Measurements from ENCODE around the gene ERCC4.

Gene ERCC4

DNA sequence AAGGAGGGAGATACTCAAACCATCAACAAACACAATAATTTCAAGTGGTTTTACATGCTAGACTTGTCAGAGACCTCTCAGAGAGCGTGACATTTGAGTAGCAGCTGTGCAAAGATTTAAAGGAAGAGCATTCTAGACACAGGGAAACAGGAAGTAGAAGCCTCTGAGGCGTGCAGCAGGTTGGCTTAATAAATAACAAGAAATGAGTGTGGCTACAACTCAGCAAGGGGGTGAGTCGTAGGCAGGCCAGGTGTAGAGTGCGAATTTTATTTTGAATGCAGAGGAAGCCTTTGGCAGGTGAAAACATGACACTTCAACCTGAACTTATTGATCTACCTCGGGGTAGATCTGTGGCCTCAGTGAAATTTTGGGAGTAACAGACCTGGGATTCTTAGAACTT is 78.0 kb downstream of the ERCC4 start:
- H3K9me3 ChIP-seq: no peaks in the 10 kb centered on the region
- H3K27me3 ChIP-seq: no peaks in the 10 kb centered on the region
- intact Hi-C loops (cut with DNase I; ENCODE audit: low total_unique reads): no loop called here
- H3K27ac ChIP-seq: no peak overlapping the region
- DNase-seq: no peak
- H3K4me1 ChIP-seq: peaks cover 0 to 30% (median 11%) of the 10 kb centered on the region in 4 donors
- no peaks in the 10 kb centered on the region for H3K36me3 ChIP-seq
- no peak overlapping the region for H3K4me3 ChIP-seq
- TF ChIP-seq, protein P1, sequence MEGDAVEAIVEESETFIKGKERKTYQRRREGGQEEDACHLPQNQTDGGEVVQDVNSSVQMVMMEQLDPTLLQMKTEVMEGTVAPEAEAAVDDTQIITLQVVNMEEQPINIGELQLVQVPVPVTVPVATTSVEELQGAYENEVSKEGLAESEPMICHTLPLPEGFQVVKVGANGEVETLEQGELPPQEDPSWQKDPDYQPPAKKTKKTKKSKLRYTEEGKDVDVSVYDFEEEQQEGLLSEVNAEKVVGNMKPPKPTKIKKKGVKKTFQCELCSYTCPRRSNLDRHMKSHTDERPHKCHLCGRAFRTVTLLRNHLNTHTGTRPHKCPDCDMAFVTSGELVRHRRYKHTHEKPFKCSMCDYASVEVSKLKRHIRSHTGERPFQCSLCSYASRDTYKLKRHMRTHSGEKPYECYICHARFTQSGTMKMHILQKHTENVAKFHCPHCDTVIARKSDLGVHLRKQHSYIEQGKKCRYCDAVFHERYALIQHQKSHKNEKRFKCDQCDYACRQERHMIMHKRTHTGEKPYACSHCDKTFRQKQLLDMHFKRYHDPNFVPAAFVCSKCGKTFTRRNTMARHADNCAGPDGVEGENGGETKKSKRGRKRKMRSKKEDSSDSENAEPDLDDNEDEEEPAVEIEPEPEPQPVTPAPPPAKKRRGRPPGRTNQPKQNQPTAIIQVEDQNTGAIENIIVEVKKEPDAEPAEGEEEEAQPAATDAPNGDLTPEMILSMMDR (IDR thresholded peaks at IDR 0.05): no peak

DNA sequence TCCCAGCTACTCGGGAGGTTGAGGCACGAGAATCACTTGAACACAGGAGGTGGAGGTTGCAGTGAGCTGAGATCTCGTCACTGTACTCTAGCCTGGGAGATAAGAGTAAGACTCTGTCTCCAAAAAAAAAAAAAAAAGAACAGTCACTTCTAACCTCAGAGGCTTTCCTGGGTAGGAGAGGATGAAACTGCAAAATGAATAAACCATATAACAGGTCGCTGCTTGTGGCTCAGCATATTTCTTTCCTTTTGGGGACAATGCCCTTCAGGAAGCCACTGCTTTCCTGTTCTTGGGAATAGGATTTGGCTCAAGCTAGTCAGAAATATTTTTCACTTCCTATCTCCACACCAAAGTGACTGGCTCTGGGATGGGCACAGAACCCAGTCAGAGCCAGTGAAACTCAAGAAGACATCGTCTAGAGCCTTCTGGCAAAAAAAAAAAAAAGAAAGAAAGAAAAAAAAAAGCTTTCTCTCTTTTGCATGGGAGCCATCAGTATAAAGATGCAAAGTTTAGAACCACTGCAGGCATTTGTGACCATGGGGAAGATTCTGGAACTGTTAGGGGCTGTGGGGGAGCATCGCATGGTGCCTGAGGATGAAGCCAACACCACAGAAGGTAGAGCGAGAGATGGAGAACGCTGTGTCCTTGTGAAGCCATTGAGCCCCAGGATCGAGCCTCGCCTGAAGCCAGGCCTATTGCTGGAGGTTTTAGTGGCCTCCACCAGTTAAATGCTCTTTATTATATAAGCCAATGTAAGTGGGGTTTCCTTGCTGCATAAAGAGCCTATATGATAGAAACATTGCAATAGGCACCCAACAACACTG is 79.3 kb downstream of the ERCC4 start:
- intact Hi-C loops (cut with DNase I; ENCODE audit: low total_unique reads): no loop called here
- Histone ChIP-seq H3K4me1 (peaks cover 0 to 41% (median 23%) of the 10 kb centered on the region in 4 donors), H3K27ac (no peak overlapping the region), H3K9me3 (no peaks in the 10 kb centered on the region), H3K4me3 (no peak overlapping the region), H3K27me3 (no peaks in the 10 kb centered on the region), H3K36me3 (no peaks in the 10 kb centered on the region)
- TF ChIP-seq, protein P1 (IDR thresholded peaks at IDR 0.05): no peak
- no peak for DNase-seq

DNA sequence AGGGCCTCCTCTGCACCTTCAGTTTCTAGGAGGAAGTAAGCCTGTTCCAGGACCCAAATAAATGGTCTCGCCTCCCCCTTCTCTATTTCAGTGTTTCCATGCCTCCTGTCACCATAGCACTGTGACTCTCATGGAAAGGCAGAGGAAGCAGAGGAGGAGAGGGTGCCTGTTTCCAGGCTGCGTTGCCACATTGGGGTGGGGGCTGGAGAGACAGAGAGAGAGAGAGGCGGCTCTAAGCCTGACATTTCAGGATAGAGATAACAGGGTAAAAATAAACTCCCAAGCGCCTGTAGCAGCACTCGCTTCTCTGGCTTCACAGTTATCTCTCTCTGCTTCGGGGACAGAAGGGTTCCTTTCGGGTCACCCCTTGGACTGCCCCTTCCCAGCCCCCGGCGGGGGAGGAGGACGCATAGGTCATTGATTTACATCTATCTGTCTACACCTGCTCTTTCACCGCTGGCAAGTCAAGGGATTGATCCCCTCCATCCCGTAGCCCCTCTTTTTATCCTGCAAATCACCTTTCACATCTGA is 80.0 kb downstream of the ERCC4 start:
- intact Hi-C loops (cut with DNase I; ENCODE audit: low total_unique reads): no loop called here
- peaks cover 0 to 42% (median 27%) of the 10 kb centered on the region in 4 donors for H3K4me1 ChIP-seq
- no peaks in the 10 kb centered on the region for H3K9me3 ChIP-seq
- no peak overlapping the region for H3K4me3 ChIP-seq
- TF ChIP-seq, protein P1 (IDR thresholded peaks at IDR 0.05): no peak
- DNase-seq: no peak
- no peaks in the 10 kb centered on the region for H3K36me3 ChIP-seq
- no peaks in the 10 kb centered on the region for H3K27me3 ChIP-seq
- H3K27ac ChIP-seq: no peak overlapping the region

DNA sequence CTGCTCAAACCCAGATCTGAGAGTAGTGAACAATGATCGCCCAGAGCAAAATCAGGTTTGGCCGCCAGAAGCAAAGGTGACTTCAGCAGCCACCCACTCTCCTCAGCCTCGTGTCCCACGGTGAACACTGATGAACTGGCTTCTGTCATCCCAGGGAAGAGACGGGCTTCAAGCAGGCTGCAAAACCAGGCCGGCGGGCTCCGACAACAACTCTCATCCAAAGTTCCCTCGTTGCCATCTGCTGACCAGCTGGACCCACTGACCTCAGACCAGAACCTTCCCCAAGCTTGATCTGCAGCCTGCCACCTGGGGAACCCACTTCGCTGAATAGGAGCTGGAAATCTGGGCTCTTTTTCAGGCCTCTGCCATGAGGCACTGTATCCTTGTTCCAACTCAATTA is 81.6 kb downstream of the ERCC4 start:
- no peak for DNase-seq
- Histone ChIP-seq H3K36me3 (no peaks in the 10 kb centered on the region), H3K27ac (no peak overlapping the region), H3K9me3 (no peaks in the 10 kb centered on the region), H3K27me3 (no peaks in the 10 kb centered on the region), H3K4me1 (peaks cover 0 to 56% (median 34%) of the 10 kb centered on the region in 4 donors), H3K4me3 (no peak overlapping the region)
- intact Hi-C loops (cut with DNase I; ENCODE audit: low total_unique reads): no loop called here
- TF ChIP-seq, protein P1 (IDR thresholded peaks at IDR 0.05): no peak
